Measurements from ENCODE around the gene SAMD4B. TPM values are rescaled to one million over a fixed set of nuclear protein-coding genes. Genes with fewer than 3 reads are reported as not detected.

SAMD4B gene
- total RNA-seq, 2 experiments from 2014 or later, result 59.4 to 60.0 TPM

- intact Hi-C loops (cut with micrococcal nuclease; ENCODE audit: unreplicated experiment), result no loop called here
- H3K9me2 ChIP-seq (ENCODE audit: insufficient read depth, low read length), result no peaks in the 10 kb centered on the region
- ChIA-PET CTCF (ENCODE audit: unreplicated experiment) (no interaction called here), POLR2A (interaction anchor here (0.7 kb wide), 1 partner anchor 173 kb away, joined by 4 read pairs; no protein-coding TSS in a partner anchor)
- no peak overlapping the region for H3K4me3 ChIP-seq (ENCODE audit: low read depth, low read length, poor library complexity, severe bottlenecking)
- H3K4me2 ChIP-seq (ENCODE audit: low read length), result no peak overlapping the region
- BruUV-seq (replicated peaks), result no TSS peak
- H3K36me3 ChIP-seq (ENCODE audit: insufficient read depth, low read length), result no peaks in the 10 kb centered on the region
- no peaks in the 10 kb centered on the region for H4K20me1 ChIP-seq (ENCODE audit: insufficient read depth, low read length)
- DNase-seq (ENCODE audit: low spot score), result no peak
- H3K9me3 ChIP-seq (ENCODE audit: low read length), result no peaks in the 10 kb centered on the region
- TF ChIP-seq EZH2phosphoT487 (IDR thresholded peaks at IDR 0.05; ENCODE audit: borderline replicate concordance, low read depth, low read length), result no peak
- TF ChIP-seq, protein P1, sequence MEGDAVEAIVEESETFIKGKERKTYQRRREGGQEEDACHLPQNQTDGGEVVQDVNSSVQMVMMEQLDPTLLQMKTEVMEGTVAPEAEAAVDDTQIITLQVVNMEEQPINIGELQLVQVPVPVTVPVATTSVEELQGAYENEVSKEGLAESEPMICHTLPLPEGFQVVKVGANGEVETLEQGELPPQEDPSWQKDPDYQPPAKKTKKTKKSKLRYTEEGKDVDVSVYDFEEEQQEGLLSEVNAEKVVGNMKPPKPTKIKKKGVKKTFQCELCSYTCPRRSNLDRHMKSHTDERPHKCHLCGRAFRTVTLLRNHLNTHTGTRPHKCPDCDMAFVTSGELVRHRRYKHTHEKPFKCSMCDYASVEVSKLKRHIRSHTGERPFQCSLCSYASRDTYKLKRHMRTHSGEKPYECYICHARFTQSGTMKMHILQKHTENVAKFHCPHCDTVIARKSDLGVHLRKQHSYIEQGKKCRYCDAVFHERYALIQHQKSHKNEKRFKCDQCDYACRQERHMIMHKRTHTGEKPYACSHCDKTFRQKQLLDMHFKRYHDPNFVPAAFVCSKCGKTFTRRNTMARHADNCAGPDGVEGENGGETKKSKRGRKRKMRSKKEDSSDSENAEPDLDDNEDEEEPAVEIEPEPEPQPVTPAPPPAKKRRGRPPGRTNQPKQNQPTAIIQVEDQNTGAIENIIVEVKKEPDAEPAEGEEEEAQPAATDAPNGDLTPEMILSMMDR (conservative IDR thresholded peaks at IDR 0.05; ENCODE audit: low read length), result no peak
- no peak overlapping the region for H3K27ac ChIP-seq (ENCODE audit: low read depth, low read length, poor library complexity, severe bottlenecking)
- H3K79me2 ChIP-seq (ENCODE audit: insufficient read depth, low read depth, low read length), result no peaks in the 10 kb centered on the region
- H3K4me1 ChIP-seq (ENCODE audit: insufficient read depth, low read length, poor library complexity, severe bottlenecking), result no peaks in the 10 kb centered on the region
- no peak overlapping the region for H2AFZ ChIP-seq (ENCODE audit: low read length)
Measured at GRCh38 chr19:39301562-39301961, 40.7 kb upstream of the SAMD4B start.

GRCh38 chr19:39303373-39304184 is 38.6 kb upstream of the SAMD4B start:
- H3K9me3 ChIP-seq (ENCODE audit: low read length), result no peaks in the 10 kb centered on the region
- POLR2A ChIA-PET, result no interaction called here

GRCh38 chr19:39304185-39304513 is 38.1 kb upstream of the SAMD4B start:
- Histone ChIP-seq H3K27ac (ENCODE audit: low read depth, low read length, poor library complexity, severe bottlenecking) (no peak overlapping the region), H3K4me2 (ENCODE audit: low read length) (no peak overlapping the region), H4K20me1 (ENCODE audit: insufficient read depth, low read length) (no peaks in the 10 kb centered on the region), H3K79me2 (ENCODE audit: insufficient read depth, low read depth, low read length) (no peaks in the 10 kb centered on the region), H3K36me3 (ENCODE audit: insufficient read depth, low read length) (no peaks in the 10 kb centered on the region), H3K4me1 (ENCODE audit: insufficient read depth, low read length, poor library complexity, severe bottlenecking) (no peaks in the 10 kb centered on the region), H3K4me3 (ENCODE audit: low read depth, low read length, poor library complexity, severe bottlenecking) (no peak overlapping the region), H2AFZ (ENCODE audit: low read length) (no peak overlapping the region), H3K9me3 (ENCODE audit: low read length) (no peaks in the 10 kb centered on the region), H3K9me2 (ENCODE audit: insufficient read depth, low read length) (no peaks in the 10 kb centered on the region)
- TF ChIP-seq, protein P1 (conservative IDR thresholded peaks at IDR 0.05; ENCODE audit: low read length), result no peak
- TF ChIP-seq EZH2phosphoT487 (IDR thresholded peaks at IDR 0.05; ENCODE audit: borderline replicate concordance, low read depth, low read length), result no peak
- CTCF ChIA-PET (ENCODE audit: unreplicated experiment), result no interaction called here
- POLR2A ChIA-PET, result no interaction called here
- intact Hi-C loops (cut with micrococcal nuclease; ENCODE audit: unreplicated experiment), result no loop called here
- DNase-seq (ENCODE audit: low spot score), result no peak
- no TSS peak for BruUV-seq (replicated peaks)

More at GRCh38 chr19:39303373-39304184, 38.6 kb upstream of the SAMD4B start:
- intact Hi-C loops (cut with micrococcal nuclease; ENCODE audit: unreplicated experiment), result no loop called here
- Histone ChIP-seq H3K27ac (ENCODE audit: low read depth, low read length, poor library complexity, severe bottlenecking) (no peak overlapping the region), H3K4me2 (ENCODE audit: low read length) (no peak overlapping the region), H3K79me2 (ENCODE audit: insufficient read depth, low read depth, low read length) (no peaks in the 10 kb centered on the region), H2AFZ (ENCODE audit: low read length) (no peak overlapping the region), H3K9me2 (ENCODE audit: insufficient read depth, low read length) (no peaks in the 10 kb centered on the region), H4K20me1 (ENCODE audit: insufficient read depth, low read length) (no peaks in the 10 kb centered on the region), H3K4me1 (ENCODE audit: insufficient read depth, low read length, poor library complexity, severe bottlenecking) (no peaks in the 10 kb centered on the region), H3K36me3 (ENCODE audit: insufficient read depth, low read length) (no peaks in the 10 kb centered on the region), H3K4me3 (ENCODE audit: low read depth, low read length, poor library complexity, severe bottlenecking) (no peak overlapping the region)
- no TSS peak for BruUV-seq (replicated peaks)
- DNase-seq (ENCODE audit: low spot score), result no peak
- TF ChIP-seq, protein P1 (conservative IDR thresholded peaks at IDR 0.05; ENCODE audit: low read length), result no peak
- TF ChIP-seq EZH2phosphoT487 (IDR thresholded peaks at IDR 0.05; ENCODE audit: borderline replicate concordance, low read depth, low read length), result no peak
- CTCF ChIA-PET (ENCODE audit: unreplicated experiment), result no interaction called here
